Measurements from ENCODE around the gene FXYD5.

- TF ChIP-seq, protein P1, sequence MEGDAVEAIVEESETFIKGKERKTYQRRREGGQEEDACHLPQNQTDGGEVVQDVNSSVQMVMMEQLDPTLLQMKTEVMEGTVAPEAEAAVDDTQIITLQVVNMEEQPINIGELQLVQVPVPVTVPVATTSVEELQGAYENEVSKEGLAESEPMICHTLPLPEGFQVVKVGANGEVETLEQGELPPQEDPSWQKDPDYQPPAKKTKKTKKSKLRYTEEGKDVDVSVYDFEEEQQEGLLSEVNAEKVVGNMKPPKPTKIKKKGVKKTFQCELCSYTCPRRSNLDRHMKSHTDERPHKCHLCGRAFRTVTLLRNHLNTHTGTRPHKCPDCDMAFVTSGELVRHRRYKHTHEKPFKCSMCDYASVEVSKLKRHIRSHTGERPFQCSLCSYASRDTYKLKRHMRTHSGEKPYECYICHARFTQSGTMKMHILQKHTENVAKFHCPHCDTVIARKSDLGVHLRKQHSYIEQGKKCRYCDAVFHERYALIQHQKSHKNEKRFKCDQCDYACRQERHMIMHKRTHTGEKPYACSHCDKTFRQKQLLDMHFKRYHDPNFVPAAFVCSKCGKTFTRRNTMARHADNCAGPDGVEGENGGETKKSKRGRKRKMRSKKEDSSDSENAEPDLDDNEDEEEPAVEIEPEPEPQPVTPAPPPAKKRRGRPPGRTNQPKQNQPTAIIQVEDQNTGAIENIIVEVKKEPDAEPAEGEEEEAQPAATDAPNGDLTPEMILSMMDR (IDR thresholded peaks at IDR 0.05; ENCODE audit: low read length): no peak
- no peak for TF ChIP-seq EZH2 (IDR thresholded peaks at IDR 0.05; ENCODE audit: borderline replicate concordance, low read length)
Observed at GRCh38 chr19:35146746-35147459, 7.6 kb upstream of the FXYD5 start.

Measured in OCI-LY1 (cell line).